ENCODE measurements around the gene CERT1. TPM values are rescaled to one million over a fixed set of nuclear protein-coding genes. Genes with fewer than 3 reads are reported as not detected.
"Not testable (repeated sequence)": the region's sequence is repeated elsewhere in the genome, so short reads cannot be mapped to it uniquely, and the experiment has no call there.

Gene CERT1, protein sequence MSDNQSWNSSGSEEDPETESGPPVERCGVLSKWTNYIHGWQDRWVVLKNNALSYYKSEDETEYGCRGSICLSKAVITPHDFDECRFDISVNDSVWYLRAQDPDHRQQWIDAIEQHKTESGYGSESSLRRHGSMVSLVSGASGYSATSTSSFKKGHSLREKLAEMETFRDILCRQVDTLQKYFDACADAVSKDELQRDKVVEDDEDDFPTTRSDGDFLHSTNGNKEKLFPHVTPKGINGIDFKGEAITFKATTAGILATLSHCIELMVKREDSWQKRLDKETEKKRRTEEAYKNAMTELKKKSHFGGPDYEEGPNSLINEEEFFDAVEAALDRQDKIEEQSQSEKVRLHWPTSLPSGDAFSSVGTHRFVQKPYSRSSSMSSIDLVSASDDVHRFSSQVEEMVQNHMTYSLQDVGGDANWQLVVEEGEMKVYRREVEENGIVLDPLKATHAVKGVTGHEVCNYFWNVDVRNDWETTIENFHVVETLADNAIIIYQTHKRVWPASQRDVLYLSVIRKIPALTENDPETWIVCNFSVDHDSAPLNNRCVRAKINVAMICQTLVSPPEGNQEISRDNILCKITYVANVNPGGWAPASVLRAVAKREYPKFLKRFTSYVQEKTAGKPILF
- 34.5 and 81.9 TPM in 2 replicates for total RNA-seq

DNA sequence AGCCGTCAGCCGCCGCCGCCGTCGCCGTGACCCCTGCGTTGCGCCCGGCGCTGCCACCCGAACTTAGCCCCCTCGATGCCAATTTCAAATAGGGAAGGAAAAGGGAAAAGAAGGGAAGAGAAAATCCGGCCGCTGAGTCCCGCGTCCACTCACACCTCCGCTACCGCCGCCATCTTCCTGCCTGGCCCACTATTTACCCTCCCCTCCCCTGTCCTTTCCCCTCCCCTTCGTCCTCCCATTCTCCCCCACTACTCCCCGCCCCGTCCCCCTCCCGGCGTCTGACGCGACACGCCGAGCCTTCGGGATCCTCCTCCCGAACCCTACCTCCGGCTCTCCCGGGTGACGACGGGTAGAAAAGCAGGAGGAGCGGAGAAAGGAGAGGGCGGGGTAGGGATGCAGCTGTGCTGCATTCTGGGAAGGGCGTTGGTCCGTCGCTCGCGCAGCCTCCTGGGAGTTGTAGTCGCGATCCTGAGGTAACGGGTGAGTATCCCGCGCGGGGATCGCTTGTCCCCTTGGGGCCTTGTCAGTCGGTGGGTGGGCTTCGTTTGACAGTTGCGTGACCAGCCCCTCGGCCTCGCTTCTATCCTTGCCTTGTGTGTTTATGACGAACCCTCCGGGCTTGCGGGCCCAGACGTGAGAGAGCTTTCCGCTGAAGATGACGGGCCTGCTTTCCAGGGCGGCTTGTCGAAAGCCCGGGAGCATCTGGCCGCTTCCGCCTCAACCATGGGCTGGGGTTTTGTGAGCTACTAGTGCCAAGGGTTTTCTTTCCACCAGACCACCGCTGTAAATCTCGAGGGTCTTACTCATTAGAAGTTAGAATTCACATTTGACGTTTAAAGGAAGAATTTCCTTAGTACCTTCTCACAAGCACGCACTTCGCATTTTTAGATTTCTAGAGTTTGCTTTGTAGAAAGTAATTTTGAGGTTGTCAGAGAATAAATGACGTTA, at the start of gene CERT1, which contains the start of gene POLK:
CERT1 (minus strand) TSS at position 195 of the 948 bp plus-strand sequence. CDS start 422 bp downstream, outside the sequence.
POLK (plus strand) TSS at position 457 of the 948 bp plus-strand sequence.
- peak; percentile 99 for DNase-seq

DNA sequence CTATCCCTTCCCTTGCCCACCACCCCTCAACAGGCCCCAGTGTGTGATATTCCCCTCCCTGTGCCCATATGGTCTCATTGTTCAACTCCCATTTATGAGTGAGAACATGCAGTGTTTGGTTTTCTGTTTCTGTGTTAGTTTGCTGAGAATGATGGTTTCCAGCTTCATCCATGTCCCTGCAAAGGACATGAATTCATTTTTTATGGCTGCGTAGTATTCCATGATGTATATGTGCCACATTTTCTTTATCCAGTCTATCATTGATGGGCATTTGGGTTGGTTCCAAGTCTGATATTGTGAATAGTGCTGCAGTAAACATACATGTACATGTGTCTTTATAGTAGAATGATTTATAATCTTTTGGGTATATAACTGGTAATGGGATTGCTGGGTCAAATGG, 49.2 kb upstream of the CERT1 start:
- not testable (repeated sequence) for DNase-seq

DNA sequence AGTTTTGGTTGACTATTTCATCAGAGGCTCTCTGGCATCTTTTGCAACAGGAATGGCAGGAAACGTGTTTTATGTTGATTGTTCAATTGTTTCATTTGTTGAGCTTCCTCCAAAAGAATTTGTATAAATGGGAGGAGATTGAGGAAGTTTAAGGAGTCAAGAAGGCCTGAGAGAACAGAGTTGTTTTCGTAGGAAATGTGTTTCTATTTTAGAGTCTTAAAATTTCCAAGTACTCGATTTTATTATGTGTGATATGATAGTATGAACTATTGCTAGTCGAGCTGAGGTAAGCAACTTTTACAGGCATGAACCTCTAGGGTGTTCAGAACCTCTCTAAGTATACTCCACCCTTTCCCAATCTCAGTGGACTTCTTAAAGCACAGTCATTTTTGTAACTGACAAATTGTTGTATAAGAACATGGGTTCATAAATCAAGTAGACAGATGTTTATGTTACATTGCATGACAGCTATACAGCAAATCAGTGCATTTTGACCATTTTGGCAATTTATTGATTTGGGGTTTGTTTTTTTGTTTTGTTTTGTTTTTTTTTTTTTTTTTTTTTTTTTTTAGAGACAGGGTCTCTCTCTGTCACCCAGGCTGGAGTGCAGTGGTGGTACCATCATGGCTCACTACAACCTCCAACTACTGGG, 47.7 kb upstream of the CERT1 start:
- peak; percentile 87 for DNase-seq

DNA sequence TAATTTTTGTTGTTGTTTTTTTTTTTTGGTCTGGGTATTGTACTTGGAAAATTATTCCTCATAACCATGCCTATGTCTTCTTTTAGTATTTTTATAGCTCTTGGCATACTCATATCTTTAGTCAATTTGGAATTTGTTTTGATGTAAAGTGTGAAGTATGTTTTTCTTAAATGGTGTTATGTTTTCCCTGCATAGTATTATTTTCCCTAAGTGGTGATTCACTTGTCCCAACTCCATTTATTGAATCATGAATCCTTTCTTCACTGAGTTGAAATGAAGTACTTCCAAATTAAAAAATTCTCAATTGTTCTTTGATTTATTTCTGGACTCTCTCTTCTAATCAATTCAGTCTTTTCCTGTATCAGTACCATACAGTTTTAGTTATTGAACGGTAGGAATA, 46.8 kb upstream of the CERT1 start:
- peak; percentile 64 for DNase-seq

DNA sequence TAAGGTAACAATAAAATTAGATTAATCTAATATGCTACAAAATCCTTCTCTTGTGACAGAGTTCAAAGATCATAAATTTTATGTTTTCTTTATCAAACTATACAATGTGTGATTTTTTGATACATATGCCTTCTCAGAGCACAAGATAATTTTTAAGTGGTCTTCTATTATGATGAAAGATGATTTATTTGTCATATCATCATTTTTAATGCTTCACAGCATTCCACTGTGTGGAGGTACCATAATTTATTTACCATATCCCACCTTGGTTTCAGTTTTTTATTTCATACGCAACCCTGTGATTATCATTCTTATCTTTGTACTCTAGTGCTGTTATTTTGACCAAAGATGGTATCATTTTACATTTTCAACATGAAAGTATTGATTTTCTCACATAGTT, 41.9 kb upstream of the CERT1 start:
- no peak for DNase-seq

DNA sequence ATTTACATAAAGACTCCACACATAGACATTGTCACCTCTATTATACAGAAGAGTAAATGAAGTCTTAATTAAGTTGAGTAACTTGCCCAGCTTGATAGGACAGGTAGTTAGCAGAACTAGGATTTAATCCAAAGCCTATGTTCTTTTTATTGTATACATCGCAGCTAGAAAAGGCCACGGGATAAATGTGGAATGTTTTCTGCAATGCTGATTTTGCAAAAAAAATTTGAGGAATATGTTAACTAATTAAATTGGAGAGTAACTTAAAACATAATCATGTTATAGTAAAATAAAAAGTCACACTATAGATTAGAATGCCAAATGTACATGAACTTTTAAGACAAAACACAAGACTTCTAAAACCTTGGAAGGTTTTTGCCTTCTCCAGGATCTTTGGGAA, 41.3 kb upstream of the CERT1 start:
- no peak for DNase-seq

DNA sequence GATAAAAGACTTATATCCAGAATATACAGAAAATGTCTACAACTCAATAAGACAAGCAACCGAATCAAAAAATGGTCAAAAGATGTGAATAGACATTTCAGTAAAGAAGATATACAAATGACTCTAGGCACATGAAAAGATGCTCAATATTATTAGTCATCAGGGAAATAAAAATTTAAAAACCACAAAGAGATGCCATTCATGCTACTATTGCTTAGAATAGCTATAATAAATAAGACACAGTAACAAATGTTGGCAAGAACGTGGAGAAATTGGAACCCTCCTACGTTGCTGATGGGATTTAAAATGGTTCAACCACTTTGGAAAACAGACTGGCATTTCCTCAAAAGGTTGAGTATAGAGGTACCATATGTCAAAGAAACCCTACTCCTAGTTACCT, 40.0 kb upstream of the CERT1 start:
- DNase-seq, result no peak

DNA sequence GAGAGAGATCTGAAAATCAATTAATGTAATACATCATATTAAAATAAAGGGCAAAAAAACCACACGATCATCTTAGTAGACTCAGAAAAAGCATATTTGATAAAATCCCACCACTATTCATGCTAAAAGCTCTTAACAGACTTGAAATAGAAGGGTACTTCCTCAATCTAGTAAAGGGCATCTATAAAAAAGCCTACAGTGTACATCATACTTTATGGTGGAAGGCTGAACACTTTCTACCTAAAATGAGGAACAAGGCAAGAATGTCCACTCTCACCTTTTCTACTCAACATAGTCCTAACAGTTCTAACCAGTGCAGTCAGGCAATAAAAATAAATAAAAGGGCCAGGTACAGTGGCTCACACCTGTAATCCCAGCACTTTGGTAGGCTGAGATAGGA, 39.2 kb upstream of the CERT1 start:
- DNase-seq, result no peak

DNA sequence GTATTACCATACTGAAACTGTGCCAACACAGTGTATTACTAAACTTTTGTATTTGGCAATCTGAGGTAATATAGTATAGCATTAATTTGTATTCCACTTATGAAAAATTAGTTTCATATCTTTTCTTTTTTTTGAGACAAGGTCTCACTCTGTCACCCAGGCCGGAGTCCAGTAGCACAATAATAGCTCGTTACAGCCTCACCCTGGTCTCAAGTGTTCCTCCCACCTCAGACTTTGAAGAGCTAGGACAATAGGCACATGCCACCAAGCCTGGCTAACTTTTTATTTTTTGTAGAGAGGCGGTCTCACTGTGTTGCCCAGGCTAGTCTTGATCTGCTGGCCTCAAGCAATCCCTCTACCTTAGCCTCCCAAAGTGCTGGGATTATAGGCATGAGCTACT, 36.4 kb upstream of the CERT1 start:
- no peak for DNase-seq

DNA sequence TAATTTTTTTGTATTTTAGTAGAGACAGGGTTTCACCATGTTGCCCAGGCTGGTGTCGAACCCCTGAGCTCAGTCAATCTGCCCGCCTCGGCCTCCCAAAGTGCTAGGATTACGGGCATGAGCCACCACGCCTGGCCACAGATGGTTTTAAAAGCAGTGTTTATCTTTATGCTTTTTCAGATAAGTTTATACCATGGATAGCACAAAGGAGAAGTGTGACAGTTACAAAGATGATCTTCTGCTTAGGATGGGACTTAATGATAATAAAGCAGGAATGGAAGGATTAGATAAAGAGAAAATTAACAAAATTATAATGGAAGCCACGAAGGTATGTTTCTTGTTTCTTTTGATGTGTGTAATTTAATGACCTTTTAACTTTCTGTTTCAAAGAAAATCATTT, 35.4 kb upstream of the CERT1 start:
- no peak for DNase-seq

DNA sequence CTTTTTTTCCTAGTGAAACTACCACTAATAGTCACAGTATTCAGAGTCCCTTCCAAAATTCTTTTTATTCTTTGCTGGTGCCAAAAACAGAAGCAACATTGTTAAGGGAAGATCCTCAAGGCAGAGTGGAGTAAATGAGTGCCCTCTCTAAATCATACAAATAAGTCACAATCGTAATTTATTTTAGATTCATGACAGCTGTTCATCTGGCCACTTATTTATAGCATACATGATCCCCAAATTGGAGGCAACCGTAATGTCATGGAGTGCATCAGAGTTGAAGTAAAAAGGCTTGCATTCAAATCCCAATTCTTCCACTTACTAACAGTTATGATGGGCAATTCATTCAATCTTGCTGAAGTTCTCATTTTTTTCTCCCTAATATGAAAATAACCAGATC, 33.7 kb upstream of the CERT1 start:
- no peak for DNase-seq

DNA sequence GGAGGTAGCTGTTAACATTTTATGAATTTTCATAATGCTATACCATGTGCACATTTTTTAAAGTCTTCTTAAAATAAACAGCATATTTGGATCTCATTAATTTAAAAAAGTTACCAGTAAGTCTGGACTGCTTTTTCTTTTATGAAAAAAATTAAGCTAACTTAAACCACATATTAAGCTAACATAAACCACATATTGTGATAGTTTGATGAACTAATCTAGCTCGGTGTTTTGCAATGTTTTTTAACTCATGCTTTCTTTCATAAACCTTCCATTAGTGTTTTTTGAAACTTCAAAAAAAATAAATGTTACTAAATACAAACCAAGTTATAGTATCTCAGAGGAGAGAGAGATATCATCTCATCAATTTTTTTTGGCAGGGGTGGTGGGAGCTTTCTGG, 26.8 kb upstream of the CERT1 start:
- DNase-seq, result no peak

DNA sequence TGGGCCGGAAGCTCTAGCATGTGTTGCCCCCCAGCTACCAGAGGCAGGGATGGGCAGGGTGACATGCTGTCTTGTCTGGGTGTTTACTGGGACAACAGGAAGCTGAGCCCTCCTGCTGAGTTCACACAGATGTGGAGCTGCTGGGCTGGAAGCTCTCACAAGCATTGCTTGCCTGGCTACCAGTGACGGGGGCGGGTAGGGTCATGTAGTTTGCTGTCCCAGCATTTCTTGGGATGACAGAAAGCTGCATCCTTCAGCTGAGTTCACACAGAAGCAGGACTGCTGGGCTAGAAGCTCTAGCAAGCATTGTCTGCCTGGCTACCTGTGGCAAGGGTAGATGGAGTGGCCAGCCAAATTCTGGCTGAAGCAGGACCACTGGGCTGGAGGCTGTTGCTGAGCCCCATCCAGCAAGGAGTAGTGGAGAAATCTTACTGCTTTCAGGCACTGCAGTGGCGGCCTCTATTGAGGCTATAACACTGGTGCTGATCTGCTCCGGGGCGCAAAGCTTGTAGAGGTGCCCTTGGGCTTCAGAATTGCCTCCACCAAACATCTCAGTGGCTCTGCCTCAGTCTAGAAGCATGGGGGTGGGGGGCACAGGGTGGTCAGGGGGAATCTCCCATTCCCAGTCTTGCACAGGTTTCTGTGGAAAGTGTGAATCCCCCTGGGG, 25.4 kb upstream of the CERT1 start:
- DNase-seq, result no peak

DNA sequence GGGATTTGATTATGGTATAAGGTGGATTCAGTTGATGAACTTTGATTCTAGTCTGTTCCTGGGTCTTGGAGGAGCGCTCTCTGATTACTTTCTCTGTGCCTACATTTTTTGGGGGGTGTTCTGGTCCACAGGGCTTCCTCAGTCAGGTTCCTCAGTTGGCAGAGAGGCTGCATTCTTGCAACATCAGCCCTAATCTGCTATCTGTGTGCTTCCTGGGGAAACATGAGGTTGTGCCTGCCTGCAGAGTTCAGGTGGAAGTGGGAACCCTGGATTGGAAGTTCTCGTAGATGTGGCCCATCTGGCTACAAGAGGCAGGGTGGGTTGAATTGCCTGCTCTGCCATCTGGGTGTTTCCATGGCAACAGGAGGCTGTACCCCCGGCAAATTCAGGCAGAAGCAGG, 24.7 kb upstream of the CERT1 start:
- no peak for DNase-seq

DNA sequence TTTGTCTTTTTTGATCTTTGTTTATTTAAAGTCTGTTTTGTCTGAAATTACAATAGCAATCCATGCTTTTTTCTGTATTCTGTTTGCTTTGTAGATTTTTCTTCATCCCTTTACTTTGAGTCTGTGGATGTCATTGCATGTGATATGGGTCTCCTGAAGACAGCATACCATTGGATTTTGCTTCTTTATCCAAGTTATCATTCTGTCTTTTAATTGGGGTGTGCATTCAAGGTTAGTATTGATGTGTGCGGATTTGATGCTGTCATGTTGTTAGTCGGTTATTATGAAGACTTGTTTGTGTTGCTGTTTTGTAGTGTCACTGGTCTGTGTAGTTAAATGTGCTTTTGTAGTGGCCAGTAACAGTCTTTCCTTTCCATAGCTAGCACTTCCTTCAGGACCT, 23.3 kb upstream of the CERT1 start:
- DNase-seq, result no peak

DNA sequence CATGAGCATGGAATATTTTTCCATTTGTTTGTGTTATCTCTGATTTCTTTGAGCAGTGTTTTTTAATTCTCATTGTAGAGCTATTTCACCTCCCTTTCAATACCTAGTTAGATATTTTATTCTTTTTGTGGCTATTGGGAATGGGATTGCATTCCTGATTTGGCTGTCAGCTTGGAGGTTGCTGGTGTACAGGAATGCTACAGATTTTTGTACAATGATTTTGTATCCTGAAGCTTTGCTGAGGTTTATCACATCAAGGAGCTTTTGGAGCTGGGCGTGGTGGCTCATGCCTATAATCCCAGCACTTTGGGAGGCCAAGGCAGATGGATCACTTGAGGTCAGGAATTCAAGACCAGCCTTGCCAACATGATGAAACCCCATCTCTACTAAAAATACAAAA, 22.3 kb upstream of the CERT1 start:
- DNase-seq, result not testable (repeated sequence)

DNA sequence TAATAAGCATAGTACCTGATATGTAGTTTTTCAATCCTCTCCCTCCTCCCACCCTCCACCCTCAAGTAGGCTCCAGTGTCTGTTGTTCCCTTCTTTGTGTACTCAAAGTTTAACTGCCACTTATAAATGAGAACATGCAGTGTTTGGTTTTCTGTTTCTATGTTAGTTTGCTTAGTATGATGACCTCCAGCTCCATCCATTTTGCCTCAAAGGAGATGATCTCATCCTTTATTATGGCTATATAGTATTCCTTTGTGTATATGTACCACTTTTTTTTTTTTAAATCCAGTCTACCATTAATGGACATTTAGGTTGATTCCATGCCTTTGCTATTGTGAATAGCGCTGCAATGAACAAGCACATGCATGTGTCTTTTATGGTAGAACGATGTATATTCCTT, 20.8 kb upstream of the CERT1 start:
- no peak for DNase-seq

DNA sequence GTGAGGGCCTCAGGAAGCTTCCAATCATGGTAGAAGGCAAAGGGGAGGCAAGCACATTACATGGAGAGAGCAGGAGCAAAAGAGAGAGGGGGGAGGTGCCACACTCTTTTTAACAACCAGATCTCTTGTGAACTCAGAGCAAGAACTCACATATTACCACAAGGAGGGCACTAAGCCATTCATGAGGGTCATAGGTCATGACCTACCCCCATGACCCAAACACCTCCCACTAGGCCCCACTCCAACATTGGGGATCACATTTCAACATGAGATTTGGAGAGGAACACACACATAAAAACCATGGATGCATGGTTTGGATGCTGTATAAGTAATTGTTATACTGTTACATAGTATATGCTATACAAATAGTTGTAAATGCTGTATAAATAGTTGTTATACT, 17.8 kb upstream of the CERT1 start:
- no peak for DNase-seq

DNA sequence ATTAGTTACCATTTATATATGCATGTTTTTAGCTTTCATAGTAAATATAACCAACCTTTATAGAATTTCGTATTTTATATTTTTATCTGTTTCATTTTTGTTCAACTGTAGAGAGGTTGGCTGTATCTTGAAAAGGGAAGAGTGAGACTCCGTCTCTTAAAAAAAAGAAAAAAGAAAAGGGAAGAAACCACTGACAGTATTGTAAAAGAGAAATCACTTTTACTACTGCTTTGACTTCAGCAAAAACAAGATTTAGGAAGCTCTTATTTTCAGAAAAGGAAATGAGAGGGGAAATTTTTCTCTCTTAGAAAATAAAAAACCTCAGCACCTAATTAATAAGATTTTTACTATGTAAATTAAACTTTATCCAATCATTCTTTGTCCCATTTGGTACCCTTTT, 14.6 kb upstream of the CERT1 start:
- no peak for DNase-seq

DNA sequence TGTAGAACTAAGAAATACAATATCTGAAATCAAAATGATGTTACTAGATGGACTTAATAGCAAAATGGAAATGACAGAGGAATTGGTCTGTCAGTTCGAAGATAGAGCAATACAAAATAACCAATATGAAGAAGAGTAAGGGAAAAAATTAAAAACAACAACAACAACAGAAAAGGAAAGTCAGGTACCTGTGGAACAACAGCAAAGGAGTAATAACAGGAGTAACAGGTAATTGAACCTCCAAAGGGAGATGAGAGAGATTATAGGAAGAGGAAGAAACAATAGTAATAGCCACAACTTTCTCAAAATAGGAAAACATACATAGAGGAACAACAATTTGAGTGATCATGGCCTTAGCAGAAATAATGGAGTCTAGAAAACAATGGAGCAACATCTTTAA, 13.9 kb upstream of the CERT1 start:
- no peak for DNase-seq

DNA sequence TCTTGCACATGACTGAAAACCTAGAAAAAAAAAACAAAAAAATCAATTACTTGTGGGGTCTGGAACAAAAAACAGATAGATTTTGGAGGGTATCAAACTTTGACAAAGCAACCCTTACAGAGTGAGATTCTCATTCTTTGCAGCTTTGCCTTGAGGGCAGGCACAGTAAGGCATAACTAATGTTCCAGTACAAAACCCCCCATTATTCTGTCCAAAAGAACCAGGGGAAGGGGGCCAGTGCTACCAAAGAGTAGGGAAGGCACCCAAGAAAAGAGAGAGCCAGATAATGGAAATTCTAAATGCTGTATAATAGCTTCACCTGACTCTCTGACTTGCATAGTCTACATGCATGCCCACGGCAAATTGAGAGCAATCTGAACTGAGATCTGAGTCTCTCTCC, 13.2 kb upstream of the CERT1 start:
- DNase-seq, result no peak

DNA sequence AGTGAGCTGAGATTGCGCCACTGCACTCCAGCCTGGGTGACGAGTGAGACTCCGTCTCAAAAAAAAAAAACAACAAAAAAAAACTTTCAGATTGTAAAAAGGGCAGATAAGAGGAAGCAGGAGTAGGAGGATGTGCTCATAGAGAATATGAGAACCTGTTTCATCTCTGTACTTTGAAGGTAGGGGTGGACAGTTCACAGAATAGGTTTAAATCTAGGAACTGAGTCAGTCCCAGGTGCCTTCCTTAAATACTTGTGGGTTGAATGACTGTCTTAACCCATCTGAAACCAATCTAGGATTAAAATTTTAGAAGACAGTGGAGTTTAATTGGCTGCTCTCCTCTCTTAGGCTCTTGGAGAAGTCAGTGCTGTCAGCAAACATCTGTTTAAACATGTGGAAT, 12.6 kb upstream of the CERT1 start:
- no peak for DNase-seq

Data from dermis blood vessel endothelial cell (primary cell).